Endothelial cell of umbilical vein (primary cell): ENCODE results near the gene HMGA1.
"Not testable (repeated sequence)": the region's sequence is repeated elsewhere in the genome, so short reads cannot be mapped to it uniquely, and the experiment has no call there.

Experiments
- CTCF ChIP-seq, 2 donors: IDR thresholded peaks; 1 replicate in 1 of 2; 2 replicates in 1 of 2; pipeline ENCODE4 v1.5.1; 2011; ENCODE audit warnings: low read length in 2 of 2, mild to moderate bottlenecking in 2 of 2, moderate library complexity in 2 of 2, control low read depth in 1 of 2, inconsistent platforms in 1 of 2, low read depth in 1 of 2; ENCODE audit not compliant: insufficient read depth in 1 of 2; ENCODE audit errors: extremely low read depth in 1 of 2
- EZH2 ChIP-seq: IDR thresholded peaks from 2 replicates; pipeline ENCODE4 v1.6.1; 2012; ENCODE audit warnings: borderline replicate concordance, low read depth, mild to moderate bottlenecking, moderate library complexity, low read length, inconsistent platforms; ENCODE audit not compliant: severe bottlenecking
- FOS ChIP-seq: IDR thresholded peaks from 2 replicates; pipeline ENCODE4 v1.6.1; 2011; ENCODE audit warnings: mild to moderate bottlenecking, low read length, moderate library complexity, borderline replicate concordance; ENCODE audit not compliant: insufficient read depth
- GATA2 ChIP-seq: IDR thresholded peaks from 2 replicates; pipeline ENCODE4 v1.7.0; 2011; ENCODE audit warnings: low read depth, mild to moderate bottlenecking, moderate library complexity, mixed read lengths, low read length; ENCODE audit not compliant: insufficient read length, insufficient read depth
- MAX ChIP-seq: IDR thresholded peaks from 2 replicates; pipeline ENCODE4 v1.6.1; 2011; ENCODE audit not compliant: insufficient read depth, insufficient read length
- MYC ChIP-seq: IDR thresholded peaks from one replicate; pipeline ENCODE4 v1.6.1; 2011; ENCODE audit warnings: mild to moderate bottlenecking, low read depth, low read length
- POLR2A ChIP-seq: IDR thresholded peaks from 2 replicates; pipeline ENCODE4 v1.6.1; 2012; ENCODE audit warnings: low read depth, mild to moderate bottlenecking, control low read depth, low read length
- POLR2AphosphoS5 ChIP-seq: IDR thresholded peaks from 2 replicates; pipeline ENCODE4 v1.6.1; 2012; ENCODE audit warnings: low read depth, mild to moderate bottlenecking, control low read depth, low read length, moderate library complexity; ENCODE audit not compliant: insufficient read depth

- not testable (repeated sequence) for TF ChIP-seq POLR2A; EZH2; GATA2; CTCF (IDR thresholded peaks at IDR 0.05; ENCODE audit: extremely low read depth in 1 of 2, insufficient read depth in 1 of 2, low read depth in 1 of 2, low read length in 2 of 2); MYC; FOS; MAX; POLR2AphosphoS5
Observed at GRCh38 chr6:34269658-34270341, 33.1 kb downstream of the HMGA1 start.
